Heart right ventricle (tissue), 16 donors: Measurements from ENCODE around the gene KIF5C. TPM values are rescaled to one million over a fixed set of nuclear protein-coding genes. Genes with fewer than 3 reads are reported as not detected.

Experiments used
- ATAC-seq, 8 donors: fragments of 200-7000 bp; cut with Tn5 transposase; one replicate each; pipeline ENCODE4 v1.9.1; 2020; ENCODE audit warnings: mild to moderate bottlenecking in 8 of 8, moderate library complexity in 8 of 8, moderate number of reproducible peaks in 1 of 8
- DNase-seq, 2 donors: peaks; one replicate each; pipeline ENCODE4 v3.0.0-alpha.2; 2020
- H3K27ac ChIP-seq, 10 donors: fragments of 200-600 bp; sonication (generic) in 2 of 10; one replicate each; pipeline versions ENCODE4 v1.5.0 to v1.8.0; 2020 to 2022; ENCODE audit warnings: mild to moderate bottlenecking in 3 of 10
- H3K27me3 ChIP-seq, 7 donors: fragments of 200-600 bp; one replicate each; pipeline ENCODE4 v1.8.0; 2021 to 2022; ENCODE audit warnings: mild to moderate bottlenecking in 2 of 7
- H3K36me3 ChIP-seq, 9 donors: fragments of 200-600 bp; sonication (generic) in 1 of 9; one replicate each; pipeline versions ENCODE4 v1.5.0 to v1.8.0; 2020 to 2022; ENCODE audit warnings: mild to moderate bottlenecking in 2 of 9
- H3K4me1 ChIP-seq, 9 donors: fragments of 200-600 bp; sonication (generic) in 1 of 9; one replicate each; pipeline versions ENCODE4 v1.5.0 to v1.8.0; 2020 to 2022; ENCODE audit warnings: mild to moderate bottlenecking in 4 of 9
- H3K4me3 ChIP-seq, 10 donors: fragments of 200-600 bp; sonication (generic) in 2 of 10; one replicate each; pipeline versions ENCODE4 v1.5.0 to v1.8.0; 2020 to 2022; ENCODE audit warnings: mild to moderate bottlenecking in 7 of 10, moderate library complexity in 2 of 10
- H3K9me3 ChIP-seq, 11 donors: fragments of 200-600 bp in 10 of 11; sonication (generic) in 2 of 11; one replicate each; pipeline versions ENCODE4 v1.5.0 to v1.8.0; 2013 to 2022; ENCODE audit warnings: mild to moderate bottlenecking in 2 of 11, control low read depth in 1 of 11, moderate library complexity in 1 of 11
- CTCF ChIP-seq, 9 donors: fragments of 200-600 bp; sonication (generic) in 2 of 9; IDR thresholded peaks; one replicate each; pipeline versions ENCODE4 v1.5.0 to v1.8.0; 2021 to 2022; ENCODE audit warnings: antibody characterized with exemption in 9 of 9, mild to moderate bottlenecking in 5 of 9, moderate library complexity in 1 of 9
- WGBS, 2 donors: extraction: QIAGEN DNeasy Blood & Tissue Kit; methylation state at CpG; one replicate each; pipeline ENCODE4 v1.1.7; 2013; ENCODE audit warnings: inconsistent platforms in 1 of 2; 5-methylcytosine and 5-hydroxymethylcytosine counted together
- intact Hi-C, 10 donors: fragments of 100-400 bp; cut with DNase I; formaldehyde crosslinking; loops; one replicate each; pipeline versions ENCODE4 v1.11.1 to v1.14.2; 2022
- polyA plus RNA-seq, 2 donors: library from polyadenylated mRNA; stranded (reverse); fragments of 200-250 nt; gene quantifications; one replicate each; pipeline ENCODE4 v1.2.3, GENCODE V29; 2013
- total RNA-seq, 10 donors: library from RNA; stranded (reverse); fragmentation: NEBNext Ultra II Directional in 3 of 10; extraction: Animal tissue kit (Norgen Biotek cat#: 25700) in 3 of 10; gene quantifications; one replicate each; pipeline versions ENCODE4 v1.2.1 to v1.2.4, GENCODE V29; 2021 to 2023
- donor health status: Arrhythmogenic right ventricular cardiomyopathy.
- donor health status: ischemic (EF 13 %, LVEDD 7.1; RV severe dilation, severe dysfunction).
- donor health status: healthy with polysubstance abuse.
- donor health status: DM: no; HTN: yes; CAD: no.
- donor health status: DM: no; HTN: no; CAD: no.
- donor health status: ischemic (EF 25% LVEDD 6.9; RV normal size, moderate dysfunction).
- donor health status: ischemic (EF 25% LVEDD 5.7; RV mildly dilated, moderate dysfunction).
- donor health status: healthy.
- donor health status: DM: yes; HTN: yes; CAD: no.
- donor health status: Ischemic cardiomyopathy.
- donor health status: ischemic (EF 35%, LVEDD 5.7; RV mildly dilated, moderate dysfunction).
- donor health status: nonischemic (EF 11% LVEDD 7.7; RV severe dilation, severe dysfunction).
- donor health status: DM: yes; HTN: yes; CAD: no.
- donor health status: PGD.
- donor health status: ischemic (EF 29% LVEDD 5.4; RV normal size, mild dysfunction).
- donor health status: nonischemic (EF 23%, LVEDD 6.1; RV moderate dilation, normal function).

The KIF5C gene
- total and polyA plus RNA-seq, 12 donors, result 0.21 to 0.94 (median 0.42) TPM

- DNase-seq (no peak), ATAC-seq (no peak)
- H3K4me3 ChIP-seq, result no peak overlapping the region
- WGBS, 2 donors, result 81 to 90% methylated on average over 4 of the region's 4 CpGs
- H3K36me3 ChIP-seq, result no peaks in the 10 kb centered on the region
- intact Hi-C loops, result no loop called here
- H3K4me1 ChIP-seq, result peaks cover 0 to 7% (median 0%) of the 10 kb centered on the region in 9 donors
- H3K27me3 ChIP-seq, result no peaks in the 10 kb centered on the region
- no peak overlapping the region for H3K27ac ChIP-seq
- no peak for TF ChIP-seq CTCF (IDR thresholded peaks at IDR 0.05)
- H3K9me3 ChIP-seq, result no peaks in the 10 kb centered on the region
Observed at GRCh38 chr2:149063177-149063576, 188.2 kb downstream of the KIF5C start.

- Histone ChIP-seq H3K27me3 (no peaks in the 10 kb centered on the region), H3K4me1 (peaks cover 0 to 9% (median 0%) of the 10 kb centered on the region in 9 donors), H3K4me3 (no peak overlapping the region), H3K27ac (no peak overlapping the region), H3K9me3 (no peaks in the 10 kb centered on the region), H3K36me3 (no peaks in the 10 kb centered on the region)
- DNase-seq (no peak), ATAC-seq (no peak)
- no peak for TF ChIP-seq CTCF (IDR thresholded peaks at IDR 0.05)
- intact Hi-C loops, result no loop called here
- WGBS, 2 donors, result 17% methylated on average over 3 of the region's 3 CpGs
Observed at GRCh38 chr2:149064365-149064841, 189.4 kb downstream of the KIF5C start.

GRCh38 chr2:149064856-149065630, 190.0 kb downstream of the KIF5C start:
- ATAC-seq, result no peak
- no peak for TF ChIP-seq CTCF (IDR thresholded peaks at IDR 0.05)
- WGBS, 2 donors, result 60 to 66% methylated on average over 5 of the region's 5 CpGs

GRCh38 chr2:149068225-149068995, 193.4 kb downstream of the KIF5C start:
- Histone ChIP-seq H3K27ac (no peak overlapping the region), H3K36me3 (no peaks in the 10 kb centered on the region), H3K4me1 (peaks cover 0 to 14% (median 0%) of the 10 kb centered on the region in 9 donors), H3K9me3 (no peaks in the 10 kb centered on the region), H3K27me3 (peaks cover 0 to 2% (median 0%) of the 10 kb centered on the region in 7 donors), H3K4me3 (no peak overlapping the region)
- DNase-seq, result no peak
- intact Hi-C loops, result no loop called here
- WGBS, 2 donors, result 85 to 87% methylated on average over 6 of the region's 6 CpGs
- ATAC-seq, result no peak
- TF ChIP-seq CTCF (IDR thresholded peaks at IDR 0.05), result no peak

More at GRCh38 chr2:149064856-149065630, 190.0 kb downstream of the KIF5C start:
- Histone ChIP-seq H3K4me1 (peaks cover 0 to 14% (median 0%) of the 10 kb centered on the region in 9 donors), H3K36me3 (no peaks in the 10 kb centered on the region), H3K27me3 (no peaks in the 10 kb centered on the region), H3K9me3 (no peaks in the 10 kb centered on the region), H3K4me3 (no peak overlapping the region), H3K27ac (no peak overlapping the region)
- intact Hi-C loops, result no loop called here
- no peak for DNase-seq
